SK-N-SH (cell line): ENCODE results near the gene AMMECR1.

Experiments
- EP300 ChIP-seq, 2 experiments: IDR thresholded peaks; 2 replicates each; pipeline versions ENCODE4 v1.4.0 to v1.6.1; 2012; ENCODE audit warnings: borderline replicate concordance in 1 of 2, low read depth in 1 of 2, low read length in 1 of 2
- EZH2phosphoT487 ChIP-seq: fragments of 200-600 bp; sonication (generic); IDR thresholded peaks from 2 replicates; pipeline ENCODE4 v1.6.1; 2017; ENCODE audit warnings: low read depth, mixed run types, mild to moderate bottlenecking, antibody characterized with exemption, moderate library complexity, borderline replicate concordance
- POLR2AphosphoS5 ChIP-seq: IDR thresholded peaks from 2 replicates; pipeline ENCODE4 v1.6.1; 2012; ENCODE audit warnings: low read depth, low read length
- RAD21 ChIP-seq: IDR thresholded peaks from 2 replicates; pipeline ENCODE4 v1.6.1; 2012; ENCODE audit warnings: mild to moderate bottlenecking, low read length
- RCOR1 ChIP-seq: fragments of 150-350 bp; IDR thresholded peaks from 2 replicates; pipeline ENCODE4 v1.6.1; 2017; ENCODE audit warnings: antibody characterized with exemption, low read length
- TAF1 ChIP-seq: IDR thresholded peaks from 2 replicates; pipeline ENCODE4 v1.6.1; 2012; ENCODE audit warnings: low read depth, mild to moderate bottlenecking, low read length, moderate library complexity, borderline replicate concordance
- TEAD4 ChIP-seq: IDR thresholded peaks from 2 replicates; pipeline ENCODE4 v1.4.0; 2012; ENCODE audit warnings: mild to moderate bottlenecking, borderline replicate concordance; ENCODE audit not compliant: insufficient read depth
- TF ChIP-seq, protein P1 (sequence below): fragments of 200-600 bp; sonication (generic); IDR thresholded peaks from 2 replicates; pipeline ENCODE4 v1.6.1; 2017; ENCODE audit warnings: antibody characterized with exemption, mild to moderate bottlenecking, moderate library complexity

DNA sequence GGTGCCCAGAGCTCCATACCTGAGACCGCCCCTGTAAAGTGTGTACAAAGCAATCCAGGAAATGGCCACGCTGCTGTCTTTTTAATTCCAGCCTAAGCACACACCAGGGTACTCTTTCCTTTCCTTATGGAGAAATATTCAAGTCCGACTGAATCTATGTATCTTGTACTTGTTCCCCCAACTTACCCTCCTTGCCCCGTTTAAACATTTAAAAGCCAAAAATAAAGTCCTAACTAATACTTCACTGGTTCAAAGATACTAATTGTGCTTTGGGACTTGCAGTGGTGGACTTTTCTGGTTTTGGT lies 731 bp upstream of the AMMECR1 start:
- TF ChIP-seq, protein P1, sequence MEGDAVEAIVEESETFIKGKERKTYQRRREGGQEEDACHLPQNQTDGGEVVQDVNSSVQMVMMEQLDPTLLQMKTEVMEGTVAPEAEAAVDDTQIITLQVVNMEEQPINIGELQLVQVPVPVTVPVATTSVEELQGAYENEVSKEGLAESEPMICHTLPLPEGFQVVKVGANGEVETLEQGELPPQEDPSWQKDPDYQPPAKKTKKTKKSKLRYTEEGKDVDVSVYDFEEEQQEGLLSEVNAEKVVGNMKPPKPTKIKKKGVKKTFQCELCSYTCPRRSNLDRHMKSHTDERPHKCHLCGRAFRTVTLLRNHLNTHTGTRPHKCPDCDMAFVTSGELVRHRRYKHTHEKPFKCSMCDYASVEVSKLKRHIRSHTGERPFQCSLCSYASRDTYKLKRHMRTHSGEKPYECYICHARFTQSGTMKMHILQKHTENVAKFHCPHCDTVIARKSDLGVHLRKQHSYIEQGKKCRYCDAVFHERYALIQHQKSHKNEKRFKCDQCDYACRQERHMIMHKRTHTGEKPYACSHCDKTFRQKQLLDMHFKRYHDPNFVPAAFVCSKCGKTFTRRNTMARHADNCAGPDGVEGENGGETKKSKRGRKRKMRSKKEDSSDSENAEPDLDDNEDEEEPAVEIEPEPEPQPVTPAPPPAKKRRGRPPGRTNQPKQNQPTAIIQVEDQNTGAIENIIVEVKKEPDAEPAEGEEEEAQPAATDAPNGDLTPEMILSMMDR, result no peak
- TF ChIP-seq RAD21 (no peak), TEAD4 (no peak), TAF1 (no peak), EZH2phosphoT487 (no peak), RCOR1 (no peak), EP300 (IDR thresholded peaks at IDR 0.05; ENCODE audit: borderline replicate concordance in 1 of 2, low read depth in 1 of 2, low read length in 1 of 2) (no peak), POLR2AphosphoS5 (no peak)
